Measurements from ENCODE around the gene BMPR2. TPM values are rescaled to one million over a fixed set of nuclear protein-coding genes. Genes with fewer than 3 reads are reported as not detected.
A peak's percentile ranks its signal among the peaks of the same experiment; 100 is the strongest.

Gene BMPR2
- total and polyA plus RNA-seq, 2 of the 4 experiments (the other 2 are of a cell fraction): 17.0 to 30.1 TPM

- in situ Hi-C loops (cut with MboI; ENCODE audit: low sequenced_read_pairs): no loop called here
- Histone ChIP-seq H3K9me3 (ENCODE audit: control insufficient read depth, insufficient read depth, low read length) (no peaks in the 10 kb centered on the region), H2AK5ac (ENCODE audit: low read depth, low read length) (no peak overlapping the region), H3K4me3 (ENCODE audit: insufficient read depth, low read depth, low read length) (no peak overlapping the region), H3K4me2 (ENCODE audit: low read depth, low read length) (no peak overlapping the region), H3K79me1 (ENCODE audit: low read depth in 1 of 2, low read length in 2 of 2) (peaks cover 14 to 33% of the 10 kb centered on the region in 2 experiments; a peak in 3 of 4 replicates), H3K9me1 (ENCODE audit: insufficient read depth, low read length) (peaks cover 5% of the 10 kb centered on the region), H3K9ac (ENCODE audit: low read depth, low read length) (no peak overlapping the region), H3K27me3 (ENCODE audit: control insufficient read depth, insufficient read depth, low read length) (no peaks in the 10 kb centered on the region), H3K4me1 (ENCODE audit: control insufficient read depth, insufficient read depth, low read length) (no peaks in the 10 kb centered on the region), H2AK9ac (replicated peaks; ENCODE audit: low read depth, low read length, poor library complexity) (no peak overlapping the region), H2BK15ac (ENCODE audit: low read depth, low read length) (no peak overlapping the region), H3K36me3 (ENCODE audit: control insufficient read depth, insufficient read depth, low read length) (peaks cover 4% of the 10 kb centered on the region; the same call in 1 of the 2 replicates), H2BK120ac (ENCODE audit: low read depth, low read length) (no peak overlapping the region), H3K56ac (ENCODE audit: extremely low read depth, insufficient read depth, low read length) (no peak overlapping the region), H3K23ac (ENCODE audit: low read depth, low read length) (no peak overlapping the region), H3K18ac (ENCODE audit: low read depth, low read length) (no peak overlapping the region), H4K8ac (ENCODE audit: low read depth in 2 of 2, low read length in 2 of 2) (no peak overlapping the region), H3K4ac (ENCODE audit: low read depth, low read length) (no peak overlapping the region), H3K14ac (replicated peaks; ENCODE audit: low read depth, low read length) (no peak overlapping the region), H3K27ac (ENCODE audit: insufficient read depth, low read length) (no peak overlapping the region), H2AFZ (replicated peaks; ENCODE audit: low read length, poor library complexity) (no peak overlapping the region), H4K91ac (ENCODE audit: insufficient read depth, low read depth, low read length) (no peak overlapping the region), H2BK20ac (ENCODE audit: low read depth, low read length) (no peak overlapping the region), H4K20me1 (ENCODE audit: insufficient read depth, low read length) (no peaks in the 10 kb centered on the region), H2BK5ac (ENCODE audit: low read depth, low read length, poor library complexity, severe bottlenecking) (no peak overlapping the region), H4K5ac (ENCODE audit: low read depth, low read length) (no peak overlapping the region)
- ATAC-seq (ENCODE audit: low read depth): no peak
- ChIA-PET CTCF (no interaction called here), POLR2A (ENCODE audit: unreplicated experiment) (no interaction called here)
- no TSS peak for BruUV-seq (replicated peaks)
- WGBS, 2 experiments (ENCODE audit: extremely low coverage in 2 of 2, insufficient read length in 1 of 2): no CpG with 5 or more reads among the region's 1 CpG
- TF ChIP-seq ELK1 (IDR thresholded peaks at IDR 0.05; ENCODE audit: borderline replicate concordance, low read depth, low read length): no peak
- TF ChIP-seq, protein P1, sequence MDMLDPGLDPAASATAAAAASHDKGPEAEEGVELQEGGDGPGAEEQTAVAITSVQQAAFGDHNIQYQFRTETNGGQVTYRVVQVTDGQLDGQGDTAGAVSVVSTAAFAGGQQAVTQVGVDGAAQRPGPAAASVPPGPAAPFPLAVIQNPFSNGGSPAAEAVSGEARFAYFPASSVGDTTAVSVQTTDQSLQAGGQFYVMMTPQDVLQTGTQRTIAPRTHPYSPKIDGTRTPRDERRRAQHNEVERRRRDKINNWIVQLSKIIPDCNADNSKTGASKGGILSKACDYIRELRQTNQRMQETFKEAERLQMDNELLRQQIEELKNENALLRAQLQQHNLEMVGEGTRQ (IDR thresholded peaks at IDR 0.05; ENCODE audit: low read depth, low read length): no peak
- TF ChIP-seq FOS (IDR thresholded peaks at IDR 0.05; ENCODE audit: low read depth, low read length): no peak
- no peak for TF ChIP-seq POLR2A (IDR thresholded peaks at IDR 0.05; ENCODE audit: low read depth, low read length)
- TF ChIP-seq MXI1 (IDR thresholded peaks at IDR 0.05; ENCODE audit: borderline replicate concordance, low read depth, low read length): no peak
- no peak for TF ChIP-seq MAFK (IDR thresholded peaks at IDR 0.05; ENCODE audit: low read depth, low read length)
- TF ChIP-seq CTCF (conservative IDR thresholded peaks at IDR 0.05; ENCODE audit: low read depth, low read length): no peak
- TF ChIP-seq RFX5 (IDR thresholded peaks at IDR 0.05; ENCODE audit: low read depth, low read length): no peak
- TF ChIP-seq NFE2L2 (IDR thresholded peaks at IDR 0.05; ENCODE audit: low read depth, low read length): no peak
- no peak for TF ChIP-seq CHD1 (IDR thresholded peaks at IDR 0.05; ENCODE audit: low read depth, low read length)
- TF ChIP-seq MAZ (IDR thresholded peaks at IDR 0.05; ENCODE audit: borderline replicate concordance, low read depth, low read length): no peak
- TF ChIP-seq CEBPB (IDR thresholded peaks at IDR 0.05; ENCODE audit: low read depth, low read length): no peak
- no peak for TF ChIP-seq SMC3 (IDR thresholded peaks at IDR 0.05; ENCODE audit: low read depth, low read length)
- TF ChIP-seq BHLHE40 (IDR thresholded peaks at IDR 0.05; ENCODE audit: low read depth, low read length): no peak
- dilution Hi-C loops (cut with HindIII; ENCODE audit: low sequenced_read_pairs, unreplicated experiment): no loop called here
- peak; percentile 1 for DNase-seq
- intact Hi-C loops (cut with micrococcal nuclease): loop anchor here (5.0 kb wide), 1 partner anchor 37 kb away; no protein-coding TSS in a partner anchor
These were observed 103.0 kb downstream of the BMPR2 start for GRCh38 chr2:202479090-202479489.
